MG63 (cell line): ENCODE results near the gene CLOCK. TPM values are rescaled to one million over a fixed set of nuclear protein-coding genes. Genes with fewer than 3 reads are reported as not detected.

Source experiments
- DNase-seq: peaks from one replicate; pipeline ENCODE4 v3.0.0-alpha.2; 2020
- H3K27me3 ChIP-seq: fragments of 250-450 bp; sonication (Bioruptor Pico); 2 replicates; pipeline ENCODE4 v1.5.1; 2020; ENCODE audit warnings: mild to moderate bottlenecking, moderate library complexity
- H3K36me3 ChIP-seq: fragments of 250-450 bp; sonication (Bioruptor Pico); 2 replicates; pipeline ENCODE4 v1.5.1; 2020; ENCODE audit warnings: mild to moderate bottlenecking, moderate library complexity
- H3K4me3 ChIP-seq: fragments of 250-450 bp; sonication (Bioruptor Pico); 2 replicates; pipeline ENCODE4 v1.5.1; 2020; ENCODE audit warnings: mild to moderate bottlenecking, moderate library complexity
- H3K9me3 ChIP-seq: fragments of 250-450 bp; sonication (Bioruptor Pico); 2 replicates; pipeline ENCODE4 v1.5.1; 2020; ENCODE audit warnings: mild to moderate bottlenecking, moderate library complexity
- total RNA-seq: library from RNA; depleted of rRNA; stranded (reverse); fragments of >200 nt; shearing (Covaris generic); gene quantifications from 2 replicates; pipeline ENCODE4 v1.2.3, GENCODE V29; 2014; ENCODE audit warnings: low replicate concordance

The CLOCK gene
- total RNA-seq, 1 experiment from 2014 or later = 8.1 TPM

DNA sequence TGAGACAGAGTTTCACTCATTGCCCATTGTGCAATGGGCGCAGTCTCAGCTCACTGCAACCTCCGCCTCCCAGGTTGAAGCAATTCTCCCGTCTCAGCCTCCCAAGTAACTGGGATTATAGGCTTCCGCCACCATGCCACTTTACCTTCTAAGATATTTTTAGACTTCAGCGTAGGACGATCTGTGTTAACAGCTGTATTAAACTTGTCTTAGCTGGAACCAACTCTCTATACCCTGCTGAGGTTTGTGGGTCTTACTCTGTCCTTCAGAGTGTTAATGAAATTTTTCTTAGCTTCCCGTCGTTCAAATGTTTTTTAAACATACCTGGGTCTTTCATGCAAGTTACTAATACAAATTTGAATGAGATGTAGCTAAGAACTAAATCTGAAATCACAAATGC lies 136.3 kb downstream of the CLOCK start:
- Histone ChIP-seq H3K27me3 (no peaks in the 10 kb centered on the region), H3K9me3 (no peaks in the 10 kb centered on the region), H3K36me3 (peaks cover 34% of the 10 kb centered on the region), H3K4me3 (no peak overlapping the region)
- DNase-seq = no peak

DNA sequence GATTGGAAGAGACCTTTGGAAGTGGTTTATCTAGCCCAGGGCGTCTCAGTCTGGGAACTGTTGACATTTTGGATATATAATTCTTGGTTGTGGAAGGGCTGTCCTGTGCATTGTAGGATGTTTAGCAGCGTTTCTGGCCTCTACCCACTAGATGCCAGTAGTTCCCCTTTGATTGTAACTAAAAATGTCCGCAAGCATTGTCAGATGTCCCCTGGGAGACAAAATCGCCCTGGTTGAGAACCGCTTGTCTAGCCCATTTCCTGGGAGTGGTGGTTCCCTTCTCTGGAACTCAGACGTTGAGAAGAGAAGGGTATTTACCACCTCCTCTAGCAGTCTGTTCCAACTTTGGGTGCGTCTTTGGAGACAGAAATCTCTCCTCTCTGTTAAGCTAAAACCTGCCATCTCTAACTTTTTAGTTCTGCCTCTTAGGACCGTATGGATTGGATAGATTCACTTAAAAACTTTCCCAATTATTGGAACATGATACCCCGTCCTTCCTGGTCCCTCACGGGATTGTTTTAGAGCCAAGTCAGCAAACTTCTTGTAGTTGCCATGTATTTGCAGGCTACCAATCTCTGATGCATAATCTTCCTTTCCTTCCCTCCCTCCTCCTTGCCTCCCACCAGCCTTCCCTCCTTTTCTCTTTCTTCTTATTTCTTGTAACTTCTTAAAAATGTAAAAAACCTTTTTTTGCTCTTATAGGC lies 137.1 kb downstream of the CLOCK start:
- H3K4me3 ChIP-seq = no peak overlapping the region
- H3K9me3 ChIP-seq = no peaks in the 10 kb centered on the region
- H3K36me3 ChIP-seq = peaks cover 36% of the 10 kb centered on the region
- no peak for DNase-seq
- no peaks in the 10 kb centered on the region for H3K27me3 ChIP-seq

DNA sequence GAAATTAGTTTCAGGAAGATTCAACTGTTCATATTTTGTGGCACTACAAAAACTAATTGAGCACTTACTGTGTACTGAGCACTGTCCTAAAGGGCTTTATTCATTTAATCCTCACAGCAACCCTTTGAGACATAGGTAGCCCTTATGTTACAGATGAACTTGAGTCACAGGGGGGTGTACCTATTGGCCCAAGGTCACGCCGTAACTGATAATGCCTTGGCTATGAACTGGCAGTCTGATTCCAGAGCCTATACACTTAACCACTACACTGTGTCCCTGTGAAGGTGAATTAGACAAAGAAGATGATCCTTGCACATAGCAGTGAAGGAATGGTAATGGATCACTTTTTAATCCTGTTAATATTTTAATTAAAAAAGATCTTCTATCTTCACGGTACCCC lies 138.9 kb downstream of the CLOCK start:
- H3K4me3 ChIP-seq = no peak overlapping the region
- no peak for DNase-seq
- H3K27me3 ChIP-seq = no peaks in the 10 kb centered on the region
- H3K36me3 ChIP-seq = peaks cover 38% of the 10 kb centered on the region
- no peaks in the 10 kb centered on the region for H3K9me3 ChIP-seq

DNA sequence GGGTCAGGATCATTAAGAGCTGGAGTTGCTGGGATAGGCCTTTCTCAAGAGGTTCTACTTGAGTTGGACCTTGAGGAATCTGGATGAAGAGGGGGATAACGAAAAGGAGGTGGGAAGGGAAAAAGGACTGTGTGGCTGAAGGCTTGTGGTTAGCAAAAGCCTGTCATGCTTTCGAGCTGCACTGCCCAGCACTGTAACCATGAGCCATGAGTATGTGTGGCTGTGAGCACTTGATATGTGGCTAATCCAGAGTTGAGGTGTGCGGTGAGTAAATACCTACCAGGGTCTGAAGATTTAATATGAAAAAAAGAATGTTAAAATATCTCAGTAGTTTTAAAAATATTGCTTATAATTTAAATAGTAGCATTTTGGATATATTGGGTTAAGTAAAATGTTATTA lies 139.6 kb downstream of the CLOCK start:
- Histone ChIP-seq H3K4me3 (no peak overlapping the region), H3K9me3 (no peaks in the 10 kb centered on the region), H3K36me3 (peaks cover 38% of the 10 kb centered on the region), H3K27me3 (no peaks in the 10 kb centered on the region)
- DNase-seq = no peak

DNA sequence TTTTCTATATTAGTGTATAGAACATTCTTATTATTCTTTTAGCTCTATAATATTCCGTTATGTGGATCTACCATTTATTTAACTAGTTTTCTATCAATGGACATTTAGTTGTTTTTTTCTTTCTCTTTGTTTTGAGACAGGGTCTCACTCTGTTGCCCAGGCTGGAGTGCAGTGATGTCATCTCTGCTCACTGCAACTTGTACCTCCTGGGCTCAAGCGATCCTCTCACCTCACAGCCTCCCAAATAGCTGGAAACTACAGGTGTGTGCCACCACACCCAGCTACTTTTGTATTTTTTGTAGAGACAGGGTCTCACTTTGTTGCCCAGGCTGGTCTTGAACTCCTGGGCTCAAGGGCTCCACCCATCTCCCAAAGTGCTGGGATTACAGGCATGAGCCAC lies 140.2 kb downstream of the CLOCK start:
- H3K27me3 ChIP-seq = no peaks in the 10 kb centered on the region
- H3K4me3 ChIP-seq = no peak overlapping the region
- peaks cover 39% of the 10 kb centered on the region for H3K36me3 ChIP-seq

DNA sequence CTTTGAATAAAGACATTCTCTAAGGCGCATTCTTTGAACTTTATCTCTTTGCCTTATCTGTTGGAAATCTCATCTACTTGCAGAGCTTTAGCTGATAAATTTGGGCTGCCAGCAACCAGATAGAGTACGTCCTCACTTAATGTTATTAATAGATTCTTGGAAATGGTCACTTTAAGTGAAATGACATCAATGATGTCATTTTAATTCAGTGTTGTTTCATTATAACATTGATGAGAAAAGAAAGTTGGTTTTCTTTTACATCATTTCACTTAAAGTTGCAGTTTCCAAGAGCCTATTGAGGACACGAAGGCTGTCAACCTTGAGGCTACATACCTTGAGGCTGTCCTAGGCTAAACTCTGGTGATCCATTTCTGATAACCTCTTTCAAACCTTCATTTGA lies 141.6 kb downstream of the CLOCK start:
- Histone ChIP-seq H3K9me3 (no peaks in the 10 kb centered on the region), H3K36me3 (peaks cover 51% of the 10 kb centered on the region), H3K4me3 (no peak overlapping the region), H3K27me3 (no peaks in the 10 kb centered on the region)
- DNase-seq = no peak

More for the DNA sequence above, 140.2 kb downstream of the CLOCK start:
- no peak for DNase-seq
- H3K9me3 ChIP-seq = no peaks in the 10 kb centered on the region

DNA sequence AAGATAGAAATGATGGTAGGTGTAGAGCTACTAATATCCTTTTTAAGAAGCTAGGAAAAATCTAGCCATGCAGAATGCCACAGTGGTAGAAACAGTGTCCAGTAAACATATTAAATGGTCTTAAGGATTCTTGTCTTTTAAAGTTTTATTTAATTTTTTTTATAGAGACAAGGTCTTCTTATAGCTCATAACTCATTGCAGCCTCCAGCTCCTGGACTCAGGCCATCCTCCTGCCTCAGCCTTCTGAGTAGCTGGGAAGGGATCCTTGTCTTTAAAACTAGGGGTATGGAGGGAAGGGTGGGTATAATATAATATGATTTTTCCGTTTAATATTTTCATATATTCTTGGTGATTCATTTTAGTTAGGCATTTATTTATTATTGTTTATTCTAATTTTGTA lies 147.1 kb downstream of the CLOCK start:
- Histone ChIP-seq H3K9me3 (no peaks in the 10 kb centered on the region), H3K27me3 (no peaks in the 10 kb centered on the region), H3K36me3 (peaks cover 44% of the 10 kb centered on the region), H3K4me3 (no peak overlapping the region; the same call in 1 of the 2 replicates)
- DNase-seq = peak; percentile 14

DNA sequence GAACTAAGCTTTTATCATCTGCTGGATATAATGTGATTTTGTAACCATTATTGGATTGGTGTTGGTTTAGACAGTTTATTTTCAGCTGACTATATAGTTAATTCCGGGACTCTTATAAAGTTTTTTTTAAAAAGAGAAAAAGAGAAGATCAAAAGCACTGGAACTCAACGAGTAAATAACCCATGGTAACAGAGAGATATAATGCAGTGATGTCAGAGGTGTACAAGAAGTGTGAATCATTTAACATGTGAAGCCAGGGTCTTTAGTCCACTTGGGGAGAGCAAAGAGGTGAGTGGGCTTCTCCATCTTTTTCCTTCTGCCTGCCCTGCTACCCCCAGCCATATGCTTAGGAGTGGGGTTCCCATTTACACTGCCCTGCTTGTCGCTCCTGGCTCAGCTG lies 147.7 kb downstream of the CLOCK start:
- no peaks in the 10 kb centered on the region for H3K9me3 ChIP-seq
- H3K27me3 ChIP-seq = no peaks in the 10 kb centered on the region
- H3K36me3 ChIP-seq = peaks cover 39% of the 10 kb centered on the region
- H3K4me3 ChIP-seq = peak overlapping the region; percentile 82
- no peak for DNase-seq

DNA sequence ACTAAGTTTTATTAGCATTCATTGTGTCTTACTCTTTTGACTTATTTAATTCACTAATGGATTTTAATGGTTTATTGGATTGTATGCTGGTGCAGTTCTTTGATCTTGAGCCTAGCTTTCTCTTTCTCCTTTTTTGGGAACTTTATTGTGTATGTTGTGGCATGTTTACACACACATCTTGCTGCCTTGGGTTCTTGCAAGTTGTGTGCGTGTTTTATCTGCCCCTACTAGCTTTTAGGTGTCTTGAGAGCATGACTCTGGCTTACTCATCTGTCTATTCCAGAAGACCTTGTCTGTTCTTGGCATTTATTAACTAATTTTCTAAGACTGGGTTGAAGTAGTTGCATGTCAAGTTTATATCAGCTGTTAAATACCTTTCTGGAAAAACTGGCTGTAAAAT lies 148.2 kb downstream of the CLOCK start:
- DNase-seq = no peak
- Histone ChIP-seq H3K9me3 (no peaks in the 10 kb centered on the region), H3K36me3 (peaks cover 35% of the 10 kb centered on the region)

DNA sequence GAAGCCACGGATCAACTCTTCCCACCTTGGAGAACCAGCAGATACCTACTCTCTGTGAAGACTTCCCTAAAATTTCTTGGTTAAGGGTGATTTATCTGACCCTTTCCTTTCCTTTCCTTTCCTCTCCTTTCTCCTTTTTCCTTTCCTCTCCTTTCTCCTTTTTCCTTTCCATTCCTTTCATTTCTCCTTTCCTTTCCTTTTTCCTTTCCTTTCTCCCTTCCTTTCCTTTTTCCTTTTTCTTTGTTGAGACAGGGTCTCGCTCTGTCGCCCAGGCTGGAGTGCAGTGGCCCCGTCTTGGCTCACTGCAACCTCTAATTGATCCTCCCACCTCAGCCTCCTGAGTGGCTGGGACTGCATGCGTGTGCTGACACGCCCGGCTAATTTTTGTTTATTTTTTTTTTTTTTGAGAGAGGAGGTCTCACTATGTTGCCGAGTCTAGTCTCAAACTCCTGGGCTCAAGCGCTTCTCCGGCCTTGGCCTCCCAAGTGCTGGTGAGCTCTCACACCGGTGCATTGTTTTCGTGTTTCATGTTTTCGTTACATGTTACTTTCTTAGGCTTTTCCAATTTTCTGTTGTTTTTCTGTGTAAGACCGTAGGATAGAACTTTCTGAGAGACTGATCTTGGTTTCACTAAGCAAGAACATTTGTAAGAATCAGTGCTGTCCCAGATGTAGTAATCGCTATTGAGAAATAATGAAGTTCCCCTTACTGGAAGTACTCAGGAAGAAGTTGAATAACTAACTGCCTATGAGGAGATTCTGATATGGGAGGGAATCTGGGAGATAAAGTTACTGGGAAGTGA lies 149.0 kb downstream of the CLOCK start:
- H3K4me3 ChIP-seq = peak overlapping the region; percentile 82
- no peaks in the 10 kb centered on the region for H3K27me3 ChIP-seq
- H3K36me3 ChIP-seq = peaks cover 31% of the 10 kb centered on the region
- DNase-seq = no peak
- H3K9me3 ChIP-seq = no peaks in the 10 kb centered on the region

More for the DNA sequence above, 148.2 kb downstream of the CLOCK start:
- Histone ChIP-seq H3K27me3 (no peaks in the 10 kb centered on the region), H3K4me3 (peak overlapping the region; percentile 82)

DNA sequence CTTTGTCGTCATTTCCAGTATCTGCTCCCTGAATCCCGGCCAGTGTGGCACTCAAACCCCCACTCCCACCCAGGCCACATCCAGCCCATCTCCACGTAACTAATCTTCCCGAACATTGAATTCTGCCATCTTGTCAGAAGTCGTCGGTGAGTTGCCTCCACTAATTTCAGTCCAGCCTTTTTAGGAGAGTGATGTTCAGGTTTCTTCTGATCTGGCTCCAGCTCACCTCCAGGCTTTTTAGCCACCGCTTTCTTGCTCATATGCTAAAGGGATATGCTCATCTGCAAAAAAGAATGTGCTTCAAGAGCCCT lies 149.6 kb downstream of the CLOCK start:
- H3K36me3 ChIP-seq = peaks cover 31% of the 10 kb centered on the region
- H3K9me3 ChIP-seq = no peaks in the 10 kb centered on the region
- DNase-seq = no peak
- no peaks in the 10 kb centered on the region for H3K27me3 ChIP-seq
- H3K4me3 ChIP-seq = peak overlapping the region; percentile 82

DNA sequence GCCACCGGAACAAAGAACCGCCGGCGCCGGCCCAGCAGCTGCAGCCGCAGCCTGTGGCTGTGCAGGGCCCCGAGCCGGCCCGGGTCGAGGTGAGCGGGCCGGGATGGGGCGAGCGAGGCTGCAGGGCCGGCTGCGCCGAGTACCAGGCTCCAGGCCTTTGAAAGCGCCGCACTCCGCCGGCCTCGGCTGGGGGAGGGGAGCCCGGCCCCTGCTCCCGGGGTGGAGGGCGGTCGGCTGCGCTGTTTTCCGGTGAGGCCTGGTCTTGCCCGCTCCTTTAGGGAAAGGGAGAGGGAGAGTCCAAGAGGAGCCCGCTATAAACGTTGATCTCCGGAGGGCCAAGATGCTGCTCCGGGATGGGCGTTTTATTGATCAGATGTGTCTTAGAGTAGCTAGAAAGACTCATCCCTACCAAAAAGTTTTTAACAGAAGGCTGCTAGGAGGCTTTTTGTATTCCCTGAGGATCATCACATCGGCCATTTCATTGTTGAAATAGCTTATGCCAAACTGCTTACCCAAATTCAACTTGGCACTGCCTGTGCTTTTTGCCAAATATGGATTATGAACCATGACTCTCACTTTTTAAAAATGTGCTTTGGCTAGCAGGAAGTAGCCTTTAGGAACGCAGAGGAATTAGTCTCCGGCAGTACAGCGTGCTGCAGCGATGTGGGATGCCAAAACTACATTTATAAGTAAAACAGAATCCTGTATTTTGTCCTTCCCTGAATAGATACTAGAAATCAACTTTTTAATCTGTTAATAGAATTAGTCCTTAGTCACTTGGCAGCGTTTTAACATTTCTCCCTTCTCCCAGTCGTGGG lies 150.2 kb downstream of the CLOCK start:
- peak; percentile 50 for DNase-seq
- peak overlapping the region; percentile 82 for H3K4me3 ChIP-seq
- no peaks in the 10 kb centered on the region for H3K27me3 ChIP-seq
- peaks cover 29% of the 10 kb centered on the region for H3K36me3 ChIP-seq
- no peaks in the 10 kb centered on the region for H3K9me3 ChIP-seq

DNA sequence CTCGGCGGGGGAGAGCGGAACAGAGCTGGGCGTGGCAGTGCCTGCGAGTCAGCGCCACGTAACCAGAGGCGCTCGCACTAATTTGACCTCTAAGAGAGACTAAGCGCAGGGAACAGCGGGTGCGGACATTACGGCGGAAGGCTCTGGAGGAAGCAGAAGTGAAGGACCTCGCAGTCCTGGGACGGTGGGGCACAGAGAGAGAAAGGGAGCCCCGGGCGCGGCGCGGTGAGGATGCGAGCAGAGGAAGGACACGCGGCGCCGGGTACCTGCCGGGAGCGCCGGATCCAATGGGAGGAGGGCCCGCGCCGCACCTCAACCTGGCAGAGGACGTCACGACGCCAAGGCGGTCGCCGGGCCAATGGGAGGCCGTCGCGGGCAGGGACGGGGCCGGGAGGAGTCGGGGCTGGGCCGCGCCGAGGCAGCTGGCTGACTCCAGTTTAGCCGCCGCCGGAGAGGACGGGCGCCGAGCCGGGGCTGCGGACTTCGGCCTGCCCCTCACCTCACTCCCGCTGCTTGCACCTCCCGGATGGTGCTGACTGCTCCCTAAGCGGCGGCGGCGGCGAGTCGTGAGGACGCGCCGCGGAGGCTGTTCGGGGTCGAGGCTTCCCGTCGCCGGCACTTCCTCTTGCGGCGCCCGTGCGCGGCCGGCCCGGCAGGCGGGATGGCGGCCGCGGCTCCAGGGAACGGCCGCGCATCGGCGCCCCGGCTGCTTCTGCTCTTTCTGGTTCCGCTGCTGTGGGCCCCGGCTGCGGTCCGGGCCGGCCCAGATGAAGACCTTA lies 151.0 kb downstream of the CLOCK start, which contains the start of gene TMEM165:
TSS of gene TMEM165 (plus strand) at position 429 of the 779 bp plus-strand sequence. CDS start at position 662, 233 bp downstream.
- no peaks in the 10 kb centered on the region for H3K27me3 ChIP-seq
- peak; percentile 90 for DNase-seq
- no peaks in the 10 kb centered on the region for H3K9me3 ChIP-seq
- peak within 1 kb of the TSS; percentile 82 for H3K4me3 ChIP-seq
- peaks cover 21% of the 10 kb centered on the region for H3K36me3 ChIP-seq

DNA sequence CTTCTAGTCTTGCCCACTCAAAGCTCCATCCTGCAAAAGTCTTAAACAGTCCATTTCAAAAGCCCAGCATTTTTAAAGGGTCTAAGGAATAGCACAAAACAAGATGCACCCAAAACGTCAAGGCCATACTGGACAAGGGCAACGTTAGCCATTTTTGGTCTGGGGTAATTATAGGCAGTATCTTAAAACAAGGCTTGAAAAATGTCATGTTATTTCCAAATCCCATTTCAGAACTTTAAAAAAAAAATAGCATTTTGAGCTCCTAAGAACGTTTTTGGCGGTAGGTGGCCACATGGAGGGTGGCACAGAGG lies 151.5 kb downstream of the CLOCK start:
- no peaks in the 10 kb centered on the region for H3K27me3 ChIP-seq
- no peak for DNase-seq
- no peaks in the 10 kb centered on the region for H3K9me3 ChIP-seq
- H3K36me3 ChIP-seq = peaks cover 17% of the 10 kb centered on the region
- H3K4me3 ChIP-seq = peak overlapping the region; percentile 82

DNA sequence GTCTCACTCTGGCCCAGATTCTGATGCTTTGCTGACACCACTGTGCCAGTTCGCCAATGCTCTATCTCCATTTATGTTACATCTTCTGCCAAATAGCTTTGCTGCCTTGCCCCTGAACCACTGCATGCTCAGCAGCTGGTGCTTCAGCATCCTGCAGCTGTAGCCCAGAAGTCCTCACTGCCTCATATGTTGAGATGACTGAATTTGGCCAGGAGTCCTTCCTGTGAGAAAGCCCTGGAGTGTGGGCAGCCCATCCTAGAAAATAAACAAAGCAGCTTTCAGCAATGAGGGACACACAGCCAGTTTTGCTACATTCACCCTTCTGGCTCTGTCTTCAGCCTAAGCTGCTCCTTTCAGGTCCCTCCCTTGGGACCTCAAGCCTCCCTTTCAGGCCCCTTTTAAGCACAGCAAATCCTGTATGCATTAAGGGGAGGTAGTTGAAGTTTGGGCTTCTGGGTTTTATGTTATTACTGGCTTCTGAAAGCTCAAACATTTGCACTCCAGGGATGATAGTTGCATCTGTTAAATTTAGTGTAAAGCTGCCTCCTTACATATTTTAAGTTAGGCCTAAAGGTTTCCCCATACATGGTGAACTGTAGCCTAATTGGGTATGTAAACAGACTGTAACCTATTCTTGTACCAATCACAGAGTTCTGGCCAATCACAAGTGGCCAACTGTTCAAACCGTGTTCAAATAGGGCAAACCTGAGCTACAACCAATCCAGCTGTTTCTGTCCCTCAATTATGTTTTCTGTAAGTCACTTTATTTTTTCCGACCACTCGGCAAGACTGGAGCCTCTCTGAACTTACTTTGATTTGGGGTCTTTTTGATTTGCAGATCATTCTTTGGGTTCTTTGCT lies 153.0 kb downstream of the CLOCK start:
- Histone ChIP-seq H3K4me3 (no peak overlapping the region), H3K9me3 (no peaks in the 10 kb centered on the region), H3K36me3 (peaks cover 17% of the 10 kb centered on the region), H3K27me3 (no peaks in the 10 kb centered on the region)
- DNase-seq = peak; percentile 76

DNA sequence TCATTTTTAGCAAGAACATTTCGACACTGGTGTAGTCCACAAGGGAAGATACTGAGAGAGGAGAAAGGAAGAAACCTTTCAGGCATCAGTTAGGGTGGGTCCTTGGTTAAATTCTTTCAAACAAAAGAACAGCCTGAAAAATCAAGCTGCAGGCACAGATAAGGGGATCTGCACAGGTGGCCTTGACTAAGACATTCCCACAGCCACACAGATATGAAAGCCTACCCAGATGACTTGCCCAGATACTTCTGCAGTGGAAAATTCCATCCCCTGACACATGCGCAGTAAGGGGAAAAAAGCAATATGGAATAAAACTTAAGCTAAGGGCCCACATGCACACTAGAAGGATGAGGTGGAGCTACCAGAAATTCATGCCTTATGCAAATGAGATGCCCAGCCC lies 159.9 kb downstream of the CLOCK start:
- Histone ChIP-seq H3K9me3 (no peaks in the 10 kb centered on the region), H3K36me3 (no peaks in the 10 kb centered on the region), H3K27me3 (no peaks in the 10 kb centered on the region), H3K4me3 (no peak overlapping the region)
- no peak for DNase-seq
